ENCODE data around the gene CLRN1.
A peak's percentile ranks its signal among the peaks of the same experiment; 100 is the strongest.

Gene CLRN1

DNA sequence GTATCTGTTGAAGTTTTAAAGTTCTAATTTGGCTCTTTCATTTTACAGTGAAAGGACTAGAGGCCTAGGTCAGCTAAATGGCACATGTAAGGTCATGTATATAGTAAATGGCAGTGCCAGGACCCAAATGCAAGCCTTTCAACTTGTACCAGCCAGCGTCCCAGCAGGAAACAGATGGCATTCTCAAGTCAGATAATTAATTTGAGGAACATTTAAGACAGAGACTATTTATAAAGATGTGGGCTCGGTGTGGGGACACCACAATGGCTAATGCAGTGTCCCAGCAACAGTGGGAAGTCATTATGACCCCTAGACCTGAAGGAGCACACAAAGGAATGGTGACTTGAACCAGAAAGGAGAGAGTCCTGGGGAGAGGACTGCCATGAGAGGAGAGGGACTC is 73.4 kb downstream of the CLRN1 start:
- H3K4me3 ChIP-seq (ENCODE audit: low read length), result no peak overlapping the region
- TF ChIP-seq, protein P1, sequence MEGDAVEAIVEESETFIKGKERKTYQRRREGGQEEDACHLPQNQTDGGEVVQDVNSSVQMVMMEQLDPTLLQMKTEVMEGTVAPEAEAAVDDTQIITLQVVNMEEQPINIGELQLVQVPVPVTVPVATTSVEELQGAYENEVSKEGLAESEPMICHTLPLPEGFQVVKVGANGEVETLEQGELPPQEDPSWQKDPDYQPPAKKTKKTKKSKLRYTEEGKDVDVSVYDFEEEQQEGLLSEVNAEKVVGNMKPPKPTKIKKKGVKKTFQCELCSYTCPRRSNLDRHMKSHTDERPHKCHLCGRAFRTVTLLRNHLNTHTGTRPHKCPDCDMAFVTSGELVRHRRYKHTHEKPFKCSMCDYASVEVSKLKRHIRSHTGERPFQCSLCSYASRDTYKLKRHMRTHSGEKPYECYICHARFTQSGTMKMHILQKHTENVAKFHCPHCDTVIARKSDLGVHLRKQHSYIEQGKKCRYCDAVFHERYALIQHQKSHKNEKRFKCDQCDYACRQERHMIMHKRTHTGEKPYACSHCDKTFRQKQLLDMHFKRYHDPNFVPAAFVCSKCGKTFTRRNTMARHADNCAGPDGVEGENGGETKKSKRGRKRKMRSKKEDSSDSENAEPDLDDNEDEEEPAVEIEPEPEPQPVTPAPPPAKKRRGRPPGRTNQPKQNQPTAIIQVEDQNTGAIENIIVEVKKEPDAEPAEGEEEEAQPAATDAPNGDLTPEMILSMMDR (IDR thresholded peaks at IDR 0.05; ENCODE audit: insufficient read depth, low read depth, low read length, missing control alignments), result no peak

DNA sequence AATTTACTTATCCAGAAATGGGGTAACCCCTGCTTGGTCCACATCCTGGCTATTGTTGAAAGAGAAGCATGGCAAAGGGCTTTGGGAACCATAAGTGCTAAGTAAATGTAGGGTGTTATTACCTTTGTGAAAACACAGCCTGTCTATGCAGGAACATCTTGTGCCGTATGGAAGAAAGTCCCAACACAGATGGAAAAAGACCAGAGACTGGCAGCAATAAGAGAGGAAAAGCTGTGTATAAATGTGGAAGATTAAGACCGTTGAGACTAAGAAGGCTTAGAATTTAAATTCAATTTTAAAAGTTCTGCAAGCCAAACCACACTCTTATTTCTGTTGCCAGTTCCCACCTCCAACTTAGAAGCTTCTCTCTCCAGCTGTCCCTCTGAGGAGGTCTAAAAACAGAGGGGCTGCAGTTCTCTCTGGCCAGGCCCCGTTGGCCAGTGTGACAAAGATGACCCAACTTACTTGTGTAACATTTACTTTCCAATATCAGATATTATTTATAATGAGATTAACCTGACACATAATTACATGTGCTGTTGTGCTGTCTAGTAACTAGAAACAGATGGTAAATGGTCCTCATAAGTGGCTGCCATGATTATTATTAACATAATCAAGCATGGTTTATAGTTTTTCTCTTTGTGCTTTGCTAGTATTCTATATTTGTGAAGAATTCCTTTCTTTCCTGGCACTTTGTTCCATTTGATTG is 74.3 kb downstream of the CLRN1 start:
- DNase-seq (ENCODE audit: low read depth), result no peak
- no peak overlapping the region for H3K4me3 ChIP-seq (ENCODE audit: low read length)
- TF ChIP-seq, protein P1 (IDR thresholded peaks at IDR 0.05; ENCODE audit: insufficient read depth, low read depth, low read length, missing control alignments), result no peak

More for the DNA sequence above, 73.4 kb downstream of the CLRN1 start:
- no peak for DNase-seq (ENCODE audit: low read depth)

DNA sequence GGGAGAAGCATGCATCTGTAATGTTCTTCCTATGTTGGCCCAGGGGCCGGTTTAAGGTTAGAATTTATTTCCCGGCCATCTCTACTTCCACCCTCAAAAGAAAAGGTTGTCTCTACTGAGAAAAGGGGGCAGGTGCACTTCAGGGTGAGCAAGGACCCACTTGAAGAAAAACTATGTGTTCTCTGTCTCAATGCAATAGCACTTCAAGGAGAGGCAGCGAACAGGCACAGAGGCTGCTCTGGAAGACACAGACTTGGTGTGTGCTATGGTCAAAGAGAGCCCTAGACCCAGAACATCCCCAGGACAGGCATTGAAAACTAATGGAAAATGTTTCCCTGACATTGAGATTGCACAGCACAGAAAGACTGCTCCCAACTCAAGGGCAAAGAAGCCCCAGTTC is 74.9 kb downstream of the CLRN1 start:
- no peak for DNase-seq (ENCODE audit: low read depth)
- TF ChIP-seq, protein P1 (IDR thresholded peaks at IDR 0.05; ENCODE audit: insufficient read depth, low read depth, low read length, missing control alignments), result no peak
- no peak overlapping the region for H3K4me3 ChIP-seq (ENCODE audit: low read length)

DNA sequence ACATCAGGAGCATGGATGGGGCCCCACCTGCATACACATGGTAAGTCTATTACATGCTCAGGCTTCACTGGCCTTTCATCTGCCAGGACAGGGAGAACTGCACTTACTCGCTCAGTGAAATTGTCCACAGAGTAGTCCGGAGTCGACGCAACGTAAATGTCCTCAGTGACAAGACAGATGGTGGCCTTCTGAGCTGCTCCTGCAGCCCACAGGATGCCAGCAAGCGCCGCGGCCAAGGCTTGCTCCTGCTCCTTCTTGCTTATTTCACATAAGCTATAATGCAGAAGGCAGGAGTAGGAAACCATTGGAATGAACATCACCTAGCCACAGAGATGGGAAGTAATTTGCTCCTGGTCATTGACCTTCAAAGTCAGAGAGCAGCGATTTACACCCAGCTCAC is 81.7 kb downstream of the CLRN1 start:
- no peak overlapping the region for H3K4me3 ChIP-seq (ENCODE audit: low read length)
- TF ChIP-seq, protein P1 (IDR thresholded peaks at IDR 0.05; ENCODE audit: insufficient read depth, low read depth, low read length, missing control alignments), result no peak
- no peak for DNase-seq (ENCODE audit: low read depth)

DNA sequence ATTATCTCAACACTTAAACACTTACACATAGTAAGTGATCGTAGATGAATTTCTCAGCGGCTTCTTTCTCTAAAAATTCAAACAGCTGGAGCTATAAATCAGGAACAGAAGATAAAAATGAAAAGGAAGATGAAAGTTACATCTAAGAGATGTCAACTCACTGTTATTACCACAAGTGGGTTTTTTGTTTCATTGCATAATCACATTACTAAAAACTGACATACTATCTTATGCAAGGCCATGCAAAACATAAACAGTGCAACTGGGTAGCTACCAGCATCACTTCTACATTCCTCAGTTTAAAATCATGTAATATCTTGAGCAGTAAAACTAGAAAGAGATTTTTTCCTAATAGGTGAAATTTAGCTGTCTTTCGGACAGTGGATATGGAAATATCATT is 82.2 kb downstream of the CLRN1 start:
- TF ChIP-seq, protein P1 (IDR thresholded peaks at IDR 0.05; ENCODE audit: insufficient read depth, low read depth, low read length, missing control alignments), result no peak
- no peak for DNase-seq (ENCODE audit: low read depth)
- H3K4me3 ChIP-seq (ENCODE audit: low read length), result no peak overlapping the region

DNA sequence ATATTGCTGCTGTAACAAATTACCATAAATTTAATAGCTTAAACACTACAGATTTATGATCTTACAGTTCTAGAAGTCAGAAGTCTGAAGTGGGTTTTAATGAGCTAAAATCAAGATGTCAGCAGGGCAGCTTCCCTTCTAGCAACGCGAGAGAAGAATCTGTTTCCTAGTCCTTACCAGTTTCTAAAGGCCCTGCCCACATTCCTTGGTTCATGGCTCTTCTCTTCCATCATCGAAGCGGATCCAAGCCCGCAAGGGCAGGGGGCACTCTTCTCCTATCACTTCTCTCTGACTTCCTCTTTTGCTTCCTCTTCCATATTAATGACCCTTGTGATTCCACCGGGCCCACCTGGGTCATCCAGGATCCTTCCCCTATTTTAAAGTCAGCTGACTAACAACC is 83.4 kb downstream of the CLRN1 start:
- H3K4me3 ChIP-seq (ENCODE audit: low read length), result no peak overlapping the region
- TF ChIP-seq, protein P1 (IDR thresholded peaks at IDR 0.05; ENCODE audit: insufficient read depth, low read depth, low read length, missing control alignments), result no peak
- no peak for DNase-seq (ENCODE audit: low read depth)

DNA sequence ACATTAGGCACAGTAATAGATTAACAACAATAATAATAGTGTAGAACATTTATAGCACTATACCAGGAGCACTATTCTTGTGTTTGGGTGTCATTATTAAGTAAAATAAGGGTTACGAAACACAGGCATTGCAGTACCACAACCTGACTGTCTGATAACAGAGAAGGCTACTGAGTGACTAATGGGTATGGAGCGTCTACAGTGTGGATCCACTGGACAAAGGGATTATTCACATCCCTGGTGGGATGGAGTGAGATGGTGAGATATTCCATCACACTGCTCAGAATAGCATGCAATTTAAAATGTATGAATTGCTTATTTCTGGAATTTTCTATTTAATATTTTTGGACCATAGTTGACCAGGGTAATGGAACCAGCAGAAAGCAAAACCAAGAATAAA is 85.5 kb downstream of the CLRN1 start:
- DNase-seq (ENCODE audit: low read depth), result peak; percentile 30
- TF ChIP-seq, protein P1 (IDR thresholded peaks at IDR 0.05; ENCODE audit: insufficient read depth, low read depth, low read length, missing control alignments), result no peak
- H3K4me3 ChIP-seq (ENCODE audit: low read length), result no peak overlapping the region
